GM21526 (cell line): ENCODE results near the gene POU4F2.

Experiments used
- ATAC-seq: cut with Tn5 transposase; IDR thresholded peaks from one replicate; pipeline ENCODE4 v1.9.1; 2021; ENCODE audit warnings: moderate library complexity; ENCODE audit not compliant: unreplicated experiment, low FRiP score

The POU4F2 gene

GRCh38 chr4:146638786-146639505, at the start of gene POU4F2:
POU4F2 (plus strand) TSS chr4:146638893; CDS start chr4:146639141, 248 bp downstream.
- no peak for ATAC-seq

DNA sequence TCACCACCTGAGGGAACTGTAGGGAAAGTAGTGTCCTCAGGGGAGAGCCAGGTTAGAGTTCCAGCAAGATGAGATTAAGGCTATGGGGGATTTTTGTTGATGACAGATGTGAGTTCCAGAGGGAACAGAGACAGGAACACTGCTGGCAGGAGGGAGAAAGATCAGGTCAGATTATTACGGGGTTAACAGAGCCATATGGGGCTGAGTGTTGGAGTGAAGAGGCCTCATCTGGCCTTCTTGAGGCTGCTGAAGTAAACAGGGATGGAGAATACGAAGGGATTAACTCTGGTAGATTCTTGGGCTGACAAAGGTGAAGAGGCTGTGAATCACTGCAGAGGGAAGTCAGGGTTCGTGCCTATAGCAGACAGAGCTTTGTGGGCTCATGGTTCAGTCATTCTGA, 47.9 kb upstream of the POU4F2 start:
- no peak for ATAC-seq

DNA sequence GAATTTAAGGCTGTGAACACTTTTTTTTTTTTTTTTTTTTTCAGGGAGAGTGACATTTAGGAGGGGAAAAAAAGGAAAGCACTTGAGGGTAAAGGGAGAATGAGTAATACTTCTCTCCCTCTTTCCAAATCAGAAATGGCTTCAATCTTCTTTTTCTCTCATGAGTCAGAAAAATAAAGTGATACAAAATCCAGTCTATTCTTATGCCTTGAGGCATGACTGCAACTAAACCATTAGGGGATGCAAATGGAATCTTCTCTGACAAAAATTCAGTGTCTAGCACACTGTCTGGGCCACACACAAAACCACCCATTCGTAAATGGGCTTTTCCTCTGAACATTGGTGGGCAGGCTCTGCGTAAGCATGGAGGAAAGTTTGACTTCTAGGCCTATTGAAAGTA, 46.7 kb upstream of the POU4F2 start:
- no peak for ATAC-seq

DNA sequence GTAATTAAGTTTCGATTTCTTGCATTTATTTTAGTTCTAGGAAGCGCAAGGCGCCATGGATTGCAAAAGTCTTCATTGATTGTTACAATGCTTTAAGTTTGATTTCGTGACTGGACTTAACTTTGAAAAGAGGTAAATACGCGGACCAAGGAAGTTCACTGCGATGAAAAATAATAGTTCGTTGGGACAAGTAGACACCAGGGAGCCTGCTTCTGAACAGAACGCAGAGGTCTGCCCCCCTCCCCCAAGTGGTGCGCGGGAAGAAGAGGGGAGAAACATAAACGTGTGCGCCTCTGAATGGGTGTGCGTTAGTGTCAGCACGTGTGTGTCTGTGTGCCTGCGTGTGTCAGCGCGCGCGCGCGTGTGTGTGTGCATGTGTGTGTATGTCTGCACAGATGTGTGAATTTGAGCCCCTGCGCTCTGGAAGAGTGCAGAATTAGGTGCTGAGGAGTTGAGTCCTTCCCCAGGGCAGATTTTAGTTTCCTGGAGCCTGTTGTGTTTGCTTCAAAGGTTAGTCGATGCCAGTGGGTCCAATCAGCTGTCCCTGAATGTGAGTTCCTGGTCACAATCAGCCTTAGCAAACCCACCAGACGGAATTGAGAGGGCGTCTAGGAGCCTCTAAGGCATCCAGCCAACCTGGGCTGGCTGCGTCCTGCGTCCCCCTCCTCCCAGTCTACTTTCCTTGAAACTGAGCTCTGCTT, 5.8 kb upstream of the POU4F2 start:
- ATAC-seq = no peak

- no peak for ATAC-seq
Observed at GRCh38 chr4:146633471-146633800, 5.3 kb upstream of the POU4F2 start.

DNA sequence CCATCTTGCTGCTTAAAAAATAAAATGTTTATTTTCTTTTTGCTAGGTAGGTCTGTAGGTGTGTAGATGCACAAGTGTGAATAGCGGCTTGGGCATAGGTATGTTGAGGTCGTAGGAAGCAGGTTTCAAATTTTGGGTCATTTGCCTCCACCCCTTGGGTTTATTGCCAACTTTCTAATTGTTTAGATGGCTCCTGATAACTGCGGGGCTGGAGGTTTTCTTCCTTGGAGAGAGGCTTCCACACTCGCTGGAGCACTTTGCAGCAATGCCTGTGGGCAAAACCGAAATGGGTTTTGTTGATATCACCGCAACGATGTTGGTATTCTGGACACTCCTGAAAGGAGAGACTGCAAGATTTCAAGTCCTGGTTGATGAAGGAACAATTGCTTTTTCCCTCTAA, 3.9 kb upstream of the POU4F2 start:
- ATAC-seq = no peak

GRCh38 chr4:146637621-146638332, 916 bp upstream of the POU4F2 start:
- no peak for ATAC-seq

DNA sequence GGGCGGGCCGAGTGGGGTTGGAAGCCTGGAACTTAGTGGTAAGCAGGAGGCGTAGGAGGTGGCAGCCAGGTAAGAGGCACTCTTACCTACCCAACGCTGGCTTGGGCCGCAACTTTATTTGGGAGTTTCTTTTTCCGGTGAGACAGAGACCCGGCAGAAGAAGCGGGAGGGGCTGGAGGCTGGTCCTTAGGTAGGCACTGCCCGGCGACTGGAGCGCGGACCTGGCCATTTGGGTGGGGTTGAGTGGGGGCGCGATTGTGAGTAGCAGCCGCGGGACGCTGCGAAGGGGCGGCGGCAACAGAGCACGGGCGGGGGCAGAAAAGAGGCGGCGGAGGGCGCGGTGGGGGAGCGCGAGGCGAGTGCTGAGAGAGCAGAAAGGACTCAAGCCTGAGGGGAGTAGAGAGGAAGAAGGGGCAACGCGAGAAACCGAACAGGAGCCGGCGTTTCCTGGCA, 334 bp upstream of the POU4F2 start:
- ATAC-seq = no peak

GRCh38 chr4:146639506-146639932, 826 bp downstream of the POU4F2 start:
- no peak for ATAC-seq

GRCh38 chr4:146640021-146640464, 1.4 kb downstream of the POU4F2 start:
- no peak for ATAC-seq

DNA sequence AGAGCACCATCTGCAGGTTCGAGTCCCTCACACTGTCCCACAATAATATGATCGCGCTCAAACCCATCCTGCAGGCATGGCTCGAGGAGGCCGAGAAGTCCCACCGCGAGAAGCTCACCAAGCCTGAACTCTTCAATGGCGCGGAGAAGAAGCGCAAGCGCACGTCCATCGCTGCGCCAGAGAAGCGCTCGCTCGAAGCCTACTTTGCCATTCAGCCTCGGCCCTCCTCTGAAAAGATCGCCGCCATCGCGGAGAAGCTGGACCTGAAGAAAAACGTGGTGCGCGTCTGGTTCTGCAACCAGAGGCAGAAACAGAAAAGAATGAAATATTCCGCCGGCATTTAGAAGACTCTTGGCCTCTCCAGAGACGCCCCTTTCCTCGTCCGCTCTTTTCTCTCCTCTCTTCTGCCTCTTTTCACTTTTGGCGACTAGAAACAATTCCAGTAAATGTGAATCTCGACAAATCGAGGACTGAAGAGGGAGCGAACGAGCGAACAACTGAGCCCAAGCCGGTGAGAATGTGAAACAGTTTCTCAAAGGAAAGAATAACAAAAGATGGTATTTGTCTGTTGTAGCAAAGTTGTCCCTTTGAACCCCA, 1.9 kb downstream of the POU4F2 start:
- ATAC-seq = no peak

DNA sequence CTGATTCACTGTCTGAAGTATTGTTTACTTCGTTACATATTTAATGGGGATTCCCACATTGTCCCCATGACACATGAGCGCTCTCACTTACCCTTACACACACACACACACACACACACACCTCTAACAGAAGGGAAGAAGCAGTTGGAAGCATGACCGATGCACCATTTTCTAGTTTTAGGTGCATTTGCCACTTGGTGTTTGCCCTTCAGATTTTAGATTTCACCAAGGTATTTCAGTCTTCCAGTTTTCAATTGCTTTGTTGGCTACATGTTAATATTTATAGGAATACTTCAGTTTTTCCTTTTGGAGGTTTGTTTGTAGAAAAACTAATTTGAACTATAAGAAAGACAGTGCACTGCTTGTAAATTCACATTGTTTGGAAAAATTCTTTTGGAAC, 3.1 kb downstream of the POU4F2 start:
- no peak for ATAC-seq

DNA sequence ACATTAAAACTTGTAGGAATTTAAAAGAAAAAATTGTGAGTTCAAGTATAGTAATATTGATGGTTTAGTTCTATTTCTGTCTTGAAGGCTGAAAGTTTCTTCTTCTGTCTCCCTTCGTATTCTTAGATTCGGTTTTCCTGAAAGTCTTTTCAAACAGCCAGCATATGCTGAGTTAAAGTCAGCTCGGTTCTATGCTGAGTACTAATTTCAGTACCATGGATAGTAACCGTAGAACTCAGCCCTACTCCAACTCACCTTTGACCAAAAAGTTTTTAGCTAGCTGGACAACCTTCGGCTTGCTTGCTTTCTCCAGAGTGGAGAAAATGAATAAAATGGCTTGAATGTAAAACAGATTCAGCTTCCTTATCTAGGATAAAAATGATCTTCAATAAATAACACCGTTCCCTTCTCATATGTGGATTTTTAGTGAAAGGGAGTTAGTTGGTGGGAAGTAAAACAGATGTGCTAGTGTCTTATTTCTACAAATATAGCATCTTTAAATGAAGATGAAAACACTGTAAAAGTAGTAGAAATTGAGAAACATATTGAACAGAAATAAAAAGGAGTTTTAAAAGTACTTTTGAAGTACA, 5.2 kb downstream of the POU4F2 start:
- no peak for ATAC-seq

GRCh38 chr4:146645921-146646320, 7.2 kb downstream of the POU4F2 start:
- no peak for ATAC-seq

DNA sequence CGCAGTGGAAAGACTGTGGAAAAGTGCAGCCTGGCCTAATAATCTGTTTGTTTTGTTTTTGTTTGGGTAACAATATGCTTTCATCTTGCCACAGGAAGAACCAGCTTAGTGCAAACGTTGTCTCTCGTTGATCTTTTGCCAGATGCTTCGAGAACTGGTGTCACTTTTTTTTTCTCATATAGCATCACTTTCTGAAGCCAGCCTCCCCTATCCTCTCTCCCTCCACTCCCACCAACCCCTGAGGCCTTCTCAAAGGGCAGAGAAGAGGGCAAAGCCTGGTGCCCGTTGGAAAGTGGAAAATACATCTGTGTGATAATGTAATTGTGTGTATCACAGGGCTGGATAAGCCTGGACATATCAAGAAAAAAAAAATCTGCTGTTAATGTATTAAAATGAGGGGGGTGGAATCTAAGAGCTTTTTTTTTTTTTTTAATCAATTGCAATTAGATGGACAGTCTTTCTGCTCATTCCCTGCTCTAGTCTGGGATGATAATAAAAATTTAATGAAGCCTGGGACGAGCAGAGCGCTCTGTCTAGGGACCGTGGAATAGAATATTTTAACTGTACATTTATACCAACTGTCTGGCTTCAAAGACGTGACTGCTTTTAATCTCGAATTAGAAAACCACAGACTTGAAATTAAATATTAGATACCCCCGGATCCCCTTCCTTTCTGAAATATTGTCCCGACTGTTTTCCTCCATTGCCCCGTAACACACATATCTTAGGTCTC, 8.1 kb downstream of the POU4F2 start:
- ATAC-seq = no peak

DNA sequence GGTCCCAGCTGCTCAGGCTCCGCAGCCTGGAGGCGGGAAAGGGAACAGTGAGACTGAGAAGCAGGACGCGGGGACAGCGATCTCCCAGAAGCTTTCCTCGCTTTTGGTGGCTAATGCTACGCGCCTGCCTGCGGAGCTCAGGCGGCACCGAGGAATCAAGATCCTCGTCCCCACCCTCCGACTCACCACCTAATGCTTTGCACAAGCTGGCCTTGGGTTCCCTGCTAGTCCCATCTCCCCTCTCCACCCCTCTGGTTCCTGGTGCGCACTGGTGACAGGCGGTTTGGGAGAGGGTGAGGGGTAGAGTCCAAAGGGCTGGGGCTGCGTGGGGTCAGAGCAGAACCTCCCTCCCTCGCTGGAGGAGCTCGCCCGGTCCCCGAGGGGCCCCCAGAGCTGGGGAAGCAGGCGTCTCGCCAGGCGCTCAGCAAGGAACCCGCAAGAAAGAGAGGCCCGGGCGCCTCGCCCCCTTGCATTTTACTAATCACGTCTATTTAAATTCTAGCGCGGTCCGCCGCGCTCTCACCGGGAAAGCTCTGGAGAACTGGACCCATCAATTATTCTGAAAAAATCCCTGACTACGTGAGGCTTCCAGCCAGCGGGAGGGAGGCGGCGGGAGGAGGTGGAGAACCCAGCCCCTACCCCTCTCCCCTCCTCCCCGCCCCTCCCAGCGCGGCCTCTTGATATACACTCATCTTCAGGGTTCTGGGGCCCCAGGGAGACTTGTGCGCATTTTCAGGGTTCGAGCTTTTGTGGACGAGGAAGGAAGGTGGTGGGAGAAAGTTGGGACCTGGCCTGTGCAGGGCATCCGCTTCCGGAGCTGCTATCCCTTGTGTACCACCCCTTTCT, 9.1 kb downstream of the POU4F2 start:
- no peak for ATAC-seq

GRCh38 chr4:146648461-146648783, 9.7 kb downstream of the POU4F2 start:
- ATAC-seq = no peak

DNA sequence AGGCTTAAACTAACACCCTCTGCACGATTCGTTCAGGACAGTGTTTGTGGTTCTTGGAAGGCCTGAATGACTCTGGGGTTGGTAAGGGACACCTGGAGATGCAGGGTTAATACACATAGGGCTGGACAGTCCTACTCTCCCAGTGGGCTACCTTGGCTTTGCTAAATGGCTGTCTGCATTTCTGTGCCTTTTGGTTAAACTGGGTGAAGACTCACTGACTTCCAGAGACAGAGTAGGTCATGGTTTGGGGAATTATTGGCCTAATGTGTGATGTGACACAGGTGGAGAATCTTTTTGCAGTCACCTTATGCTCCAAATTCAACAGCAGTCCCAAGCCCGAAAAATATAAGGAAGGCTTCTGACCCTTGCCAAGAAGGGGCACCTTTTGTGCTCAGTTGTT, 10.5 kb downstream of the POU4F2 start:
- no peak for ATAC-seq

DNA sequence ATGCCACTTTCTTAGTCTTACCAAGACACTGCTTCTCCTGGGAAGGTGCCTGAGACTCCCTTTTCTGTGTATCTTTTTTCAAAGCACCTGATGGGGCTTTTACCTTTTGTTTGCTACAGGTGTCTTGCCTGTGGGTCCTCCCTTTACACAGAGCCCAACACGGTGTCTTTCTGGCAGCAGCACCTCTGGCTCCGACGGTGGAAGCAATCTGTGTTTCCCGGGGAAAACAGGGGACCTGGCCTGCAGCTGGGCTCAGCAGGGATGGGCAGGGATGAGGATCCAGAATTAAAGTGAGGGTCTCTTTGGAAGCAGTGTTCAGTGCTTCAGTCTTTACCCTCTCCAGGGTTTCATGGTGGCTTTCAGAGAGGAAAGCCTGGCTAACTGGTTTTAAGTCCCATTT, 11.3 kb downstream of the POU4F2 start:
- no peak for ATAC-seq
